Keratinocyte (primary cell): ENCODE measurements around the gene MVP. TPM values are rescaled to one million over a fixed set of nuclear protein-coding genes. Genes with fewer than 3 reads are reported as not detected.

Source experiments
- DNase-seq: peaks from one replicate; pipeline ENCODE4 v3.0.0-alpha.2; 2011; ENCODE audit warnings: low read depth, missing footprints, low spot score
- FAIRE-seq: peaks from 2 replicates; lab custom pipeline; 2011; peaks lifted over from hg19 to GRCh38; lab: Jason Lieb, UNC
- H2AFZ ChIP-seq: 2 replicates; pipeline ENCODE4 v1.6.0; 2012; ENCODE audit warnings: low read length, control low read depth, inconsistent platforms; ENCODE audit not compliant: control insufficient read depth
- H3K27ac ChIP-seq: 2 replicates; pipeline ENCODE4 v1.5.1; 2011; ENCODE audit warnings: low read length; ENCODE audit not compliant: control insufficient read depth, insufficient read depth
- H3K27me3 ChIP-seq: 3 replicates; pipeline ENCODE4 v1.6.0; 2011; ENCODE audit warnings: low read length; ENCODE audit not compliant: control insufficient read depth, insufficient read depth; ENCODE audit errors: extremely low read depth
- H3K36me3 ChIP-seq, 2 experiments: 2 replicates in 1 of 2; 3 replicates in 1 of 2; pipeline ENCODE4 v1.5.1; 2011; ENCODE audit warnings: low read length in 2 of 2, mild to moderate bottlenecking in 1 of 2; ENCODE audit not compliant: control insufficient read depth in 2 of 2, insufficient read depth in 2 of 2; ENCODE audit errors: extremely low read depth in 1 of 2
- H3K4me1 ChIP-seq: 3 replicates; pipeline ENCODE4 v1.5.1; 2011; ENCODE audit warnings: low read length; ENCODE audit not compliant: control insufficient read depth, insufficient read depth; ENCODE audit errors: extremely low read depth
- H3K4me2 ChIP-seq: 3 replicates; pipeline ENCODE4 v1.6.0; 2011; ENCODE audit warnings: low read depth, low read length; ENCODE audit not compliant: control insufficient read depth, insufficient read depth; ENCODE audit errors: extremely low read depth
- H3K4me3 ChIP-seq, 3 experiments: fragments of 200-600 bp in 1 of 3; sonication (generic) in 1 of 3; 2 replicates in 2 of 3; 3 replicates in 1 of 3; pipeline ENCODE4 v1.5.1; 2011 to 2016; ENCODE audit warnings: low read length in 3 of 3, mild to moderate bottlenecking in 3 of 3, control low read depth in 2 of 3, inconsistent platforms in 1 of 3, low read depth in 1 of 3, mixed read lengths in 1 of 3, mixed run types in 1 of 3, moderate library complexity in 1 of 3; ENCODE audit not compliant: control insufficient read depth in 2 of 3, insufficient read depth in 2 of 3; ENCODE audit errors: extremely low read depth in 1 of 3
- H3K79me2 ChIP-seq: 2 replicates; pipeline ENCODE4 v1.6.0; 2012; ENCODE audit warnings: low read length; ENCODE audit not compliant: control insufficient read depth, insufficient read depth
- H3K9ac ChIP-seq: 3 replicates; pipeline ENCODE4 v1.6.0; 2011; ENCODE audit warnings: low read length; ENCODE audit not compliant: control insufficient read depth, insufficient read depth; ENCODE audit errors: extremely low read depth
- H3K9me1 ChIP-seq: 3 replicates; pipeline ENCODE4 v1.6.0; 2011; ENCODE audit warnings: low read length; ENCODE audit not compliant: control insufficient read depth, insufficient read depth; ENCODE audit errors: extremely low read depth
- H3K9me3 ChIP-seq: 2 replicates; pipeline ENCODE4 v1.5.1; 2012; ENCODE audit warnings: low read depth, low read length; ENCODE audit not compliant: control insufficient read depth
- H4K20me1 ChIP-seq: 3 replicates; pipeline ENCODE4 v1.6.0; 2011; ENCODE audit warnings: low read length; ENCODE audit not compliant: control insufficient read depth, insufficient read depth; ENCODE audit errors: extremely low read depth
- EZH2 ChIP-seq: IDR thresholded peaks from one replicate; pipeline ENCODE4 v1.6.1; 2012; ENCODE audit warnings: inconsistent platforms, mild to moderate bottlenecking, low read length, moderate library complexity
- dilution Hi-C: fragments of 300-500 bp; cut with MboI; formaldehyde crosslinking; loops from one replicate; pipeline ENCODE4 v1.7.0; 2020; ENCODE audit warnings: low sequenced_read_pairs; ENCODE audit not compliant: extremely low pct_ligation_motif_present
- polyA plus RNA-seq, 5 experiments: library from polyadenylated mRNA; depleted of rRNA in 3 of 5; stranded (reverse) in 3 of 5; stranded (forward) in 1 of 5; unstranded in 1 of 5; fragments of >200 nt; gene quantifications; 1 replicate in 1 of 5; 2 replicates in 3 of 5; 3 replicates in 1 of 5; pipeline versions ENCODE4 v1.2.1 to v1.2.3, GENCODE V29; 2011 to 2012; ENCODE audit warnings: missing spikeins in 2 of 5, low read depth in 1 of 5, low replicate concordance in 1 of 5
- TF ChIP-seq, protein P1 (sequence below), 3 experiments: IDR thresholded peaks in 1 of 3; conservative IDR thresholded peaks in 1 of 3; optimal IDR thresholded peaks in 1 of 3; 2 replicates in 2 of 3; 3 replicates in 1 of 3; pipeline versions ENCODE3 to v1.5.1; 2011; ENCODE audit warnings: low read length in 3 of 3, mild to moderate bottlenecking in 3 of 3, moderate library complexity in 2 of 3, control low read depth in 1 of 3, inconsistent platforms in 1 of 3; ENCODE audit not compliant: insufficient read depth in 2 of 3; ENCODE audit errors: extremely low read depth in 1 of 3

Gene MVP
- polyA plus RNA-seq, 1 donor (not counting 4 experiments of a cell fraction or from before 2014, with no cell fraction given), result 148 TPM

DNA sequence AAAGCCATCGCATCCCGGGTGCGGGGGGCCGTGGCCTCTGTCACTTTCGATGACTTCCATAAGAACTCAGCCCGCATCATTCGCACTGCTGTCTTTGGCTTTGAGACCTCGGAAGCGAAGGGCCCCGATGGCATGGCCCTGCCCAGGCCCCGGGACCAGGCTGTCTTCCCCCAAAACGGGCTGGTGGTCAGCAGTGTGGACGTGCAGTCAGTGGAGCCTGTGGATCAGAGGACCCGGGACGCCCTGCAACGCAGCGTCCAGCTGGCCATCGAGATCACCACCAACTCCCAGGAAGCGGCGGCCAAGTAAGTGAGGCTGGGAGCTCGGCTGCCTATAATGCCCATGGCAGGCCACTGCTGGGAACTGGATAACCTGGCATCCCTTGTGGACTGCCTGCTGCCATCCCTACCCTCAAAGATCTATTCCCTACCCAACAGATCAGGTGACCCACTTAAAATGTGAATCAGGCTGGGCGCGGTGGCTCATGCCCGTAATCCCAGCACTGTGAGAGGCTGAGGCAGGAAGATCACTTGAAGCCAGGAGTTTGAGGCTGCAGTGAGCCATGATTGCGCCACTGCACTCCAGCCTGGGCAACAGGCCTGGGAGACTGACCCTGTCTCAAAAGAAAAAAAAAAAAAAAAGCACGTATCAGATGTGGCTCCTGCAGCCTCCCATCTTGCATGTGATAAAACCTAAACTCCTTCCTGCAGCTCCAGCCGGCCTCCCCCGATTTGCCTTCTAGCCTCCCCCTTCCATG lies 24.5 kb downstream of the MVP start:
- Histone ChIP-seq H3K27ac (no peak overlapping the region), H4K20me1 (no peaks in the 10 kb centered on the region)

DNA sequence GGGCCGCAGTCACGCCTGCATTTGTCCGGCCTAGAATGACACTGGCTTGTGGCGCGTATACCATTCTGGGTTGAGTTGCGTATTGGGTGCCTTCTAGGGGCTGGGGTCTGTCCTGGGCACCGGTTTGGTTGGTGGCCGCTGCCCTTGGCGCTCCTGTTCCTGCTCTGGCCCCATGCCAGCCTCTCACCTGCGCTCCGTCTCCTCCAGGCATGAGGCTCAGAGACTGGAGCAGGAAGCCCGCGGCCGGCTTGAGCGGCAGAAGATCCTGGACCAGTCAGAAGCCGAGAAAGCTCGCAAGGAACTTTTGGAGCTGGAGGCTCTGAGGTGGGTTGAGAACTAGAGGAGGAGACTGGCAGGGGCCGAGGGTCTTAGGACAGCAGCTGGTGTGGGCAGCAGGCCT lies 25.4 kb downstream of the MVP start:
- H4K20me1 ChIP-seq, result no peaks in the 10 kb centered on the region
- no peaks in the 10 kb centered on the region for H3K79me2 ChIP-seq
- TF ChIP-seq EZH2, result no peak
- TF ChIP-seq, protein P1, sequence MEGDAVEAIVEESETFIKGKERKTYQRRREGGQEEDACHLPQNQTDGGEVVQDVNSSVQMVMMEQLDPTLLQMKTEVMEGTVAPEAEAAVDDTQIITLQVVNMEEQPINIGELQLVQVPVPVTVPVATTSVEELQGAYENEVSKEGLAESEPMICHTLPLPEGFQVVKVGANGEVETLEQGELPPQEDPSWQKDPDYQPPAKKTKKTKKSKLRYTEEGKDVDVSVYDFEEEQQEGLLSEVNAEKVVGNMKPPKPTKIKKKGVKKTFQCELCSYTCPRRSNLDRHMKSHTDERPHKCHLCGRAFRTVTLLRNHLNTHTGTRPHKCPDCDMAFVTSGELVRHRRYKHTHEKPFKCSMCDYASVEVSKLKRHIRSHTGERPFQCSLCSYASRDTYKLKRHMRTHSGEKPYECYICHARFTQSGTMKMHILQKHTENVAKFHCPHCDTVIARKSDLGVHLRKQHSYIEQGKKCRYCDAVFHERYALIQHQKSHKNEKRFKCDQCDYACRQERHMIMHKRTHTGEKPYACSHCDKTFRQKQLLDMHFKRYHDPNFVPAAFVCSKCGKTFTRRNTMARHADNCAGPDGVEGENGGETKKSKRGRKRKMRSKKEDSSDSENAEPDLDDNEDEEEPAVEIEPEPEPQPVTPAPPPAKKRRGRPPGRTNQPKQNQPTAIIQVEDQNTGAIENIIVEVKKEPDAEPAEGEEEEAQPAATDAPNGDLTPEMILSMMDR (optimal IDR thresholded peaks at IDR 0.05 in 1 of 3, IDR thresholded peaks at IDR 0.05 in 1 of 3, conservative IDR thresholded peaks at IDR 0.05 in 1 of 3; ENCODE audit: extremely low read depth in 1 of 3, insufficient read depth in 2 of 3, low read length in 3 of 3), result no peak
- no peak overlapping the region for H3K9ac ChIP-seq
- no peaks in the 10 kb centered on the region for H3K4me1 ChIP-seq
- no peak for FAIRE-seq
- dilution Hi-C loops, result no loop called here
- no peaks in the 10 kb centered on the region for H3K9me3 ChIP-seq
- H3K9me1 ChIP-seq, result no peaks in the 10 kb centered on the region
- no peak overlapping the region for H2AFZ ChIP-seq
- no peaks in the 10 kb centered on the region for H3K27me3 ChIP-seq
- DNase-seq, result no peak
- H3K27ac ChIP-seq, result no peak overlapping the region
- peaks cover 26 to 41% of the 10 kb centered on the region in 2 experiments for H3K36me3 ChIP-seq
- H3K4me2 ChIP-seq, result no peak overlapping the region
- no peak overlapping the region for H3K4me3 ChIP-seq

More for the DNA sequence above, 24.5 kb downstream of the MVP start:
- TF ChIP-seq, protein P1 (optimal IDR thresholded peaks at IDR 0.05 in 1 of 3, IDR thresholded peaks at IDR 0.05 in 1 of 3, conservative IDR thresholded peaks at IDR 0.05 in 1 of 3; ENCODE audit: extremely low read depth in 1 of 3, insufficient read depth in 2 of 3, low read length in 3 of 3), result no peak
- no peak for TF ChIP-seq EZH2
- FAIRE-seq (no peak), DNase-seq (no peak)
- Histone ChIP-seq H3K79me2 (no peaks in the 10 kb centered on the region), H3K4me2 (no peak overlapping the region), H3K4me1 (no peaks in the 10 kb centered on the region), H2AFZ (no peak overlapping the region), H3K27me3 (no peaks in the 10 kb centered on the region), H3K9me3 (no peaks in the 10 kb centered on the region), H3K9me1 (no peaks in the 10 kb centered on the region), H3K9ac (no peak overlapping the region), H3K4me3 (no peak overlapping the region), H3K36me3 (peaks cover 28 to 48% of the 10 kb centered on the region in 2 experiments)
- dilution Hi-C loops, result no loop called here
